K562 (cell line): ENCODE results near the gene P2RY11. TPM values are rescaled to one million over a fixed set of nuclear protein-coding genes. Genes with fewer than 3 reads are reported as not detected.
A peak's percentile ranks its signal among the peaks of the same experiment; 100 is the strongest.

Experiments
- CHD4 ChIP-seq: fragments of 200-600 bp; sonication (generic); IDR thresholded peaks from 3 replicates; pipeline ENCODE4 v1.6.1; 2012; ENCODE audit warnings: low read depth, mild to moderate bottlenecking, mixed read lengths, low read length, inconsistent platforms; ENCODE audit not compliant: insufficient read depth, insufficient replicate concordance, poor library complexity, severe bottlenecking
- FOXM1 ChIP-seq, 2 experiments: fragments of 450-650 bp in 1 of 2; sonication (generic) in 1 of 2; formaldehyde crosslinking in 1 of 2; IDR thresholded peaks; 2 replicates each; pipeline versions ENCODE4 v1.6.1 to v1.9.0; 2017 to 2022; ENCODE audit warnings: low read depth in 2 of 2, mild to moderate bottlenecking in 2 of 2, missing genetic modification reagents in 1 of 2, moderate library complexity in 1 of 2
- GTF2A2 ChIP-seq: IDR thresholded peaks from 2 replicates; pipeline ENCODE4 v1.6.1; 2016; ENCODE audit warnings: mild to moderate bottlenecking, missing genetic modification characterization, missing compliant biosample characterization
- HMG20B ChIP-seq: fragments of 250-450 bp; sonication (Bioruptor Pico); IDR thresholded peaks from 2 replicates; pipeline ENCODE4 v1.5.0; 2021; ENCODE audit warnings: mild to moderate bottlenecking
- HNRNPUL1 ChIP-seq: fragments of 200-400 bp; formaldehyde crosslinking; IDR thresholded peaks from 2 replicates; pipeline ENCODE4 v1.6.1; 2017; ENCODE audit warnings: low read length
- IFI16 ChIP-seq: fragments of 250-450 bp; sonication (Bioruptor Pico); IDR thresholded peaks from 2 replicates; pipeline ENCODE4 v2.1.2; 2022; ENCODE audit warnings: mild to moderate bottlenecking, inconsistent platforms
- L3MBTL2 ChIP-seq: fragments of 450-650 bp; IDR thresholded peaks from 2 replicates; pipeline ENCODE4 v1.6.1; 2016; ENCODE audit warnings: mild to moderate bottlenecking, moderate library complexity
- MCM5 ChIP-seq: fragments of 450-650 bp; IDR thresholded peaks from 2 replicates; pipeline ENCODE4 v1.6.1; 2016; ENCODE audit warnings: low read depth
- MEF2D ChIP-seq: conservative IDR thresholded peaks from 2 replicates; pipeline ENCODE4 v1.6.1; 2016; ENCODE audit warnings: low read depth, missing genetic modification characterization, missing compliant biosample characterization
- MTA2 ChIP-seq: fragments of 450-650 bp; IDR thresholded peaks from 2 replicates; pipeline ENCODE4 v1.6.1; 2016; ENCODE audit warnings: low read depth
- NCOR1 ChIP-seq: fragments of 450-650 bp; IDR thresholded peaks from 2 replicates; pipeline ENCODE4 v1.6.1; 2016; ENCODE audit warnings: mild to moderate bottlenecking, moderate library complexity
- RBM25 ChIP-seq: fragments of 200-400 bp; formaldehyde crosslinking; IDR thresholded peaks from 2 replicates; pipeline ENCODE4 v1.6.1; 2018; ENCODE audit warnings: low read length, low read depth, moderate library complexity; ENCODE audit not compliant: severe bottlenecking
- RNF2 ChIP-seq: sonication (generic); IDR thresholded peaks from 2 replicates; pipeline ENCODE4 v1.6.1; 2016
- RREB1 ChIP-seq: fragments of 250-450 bp; sonication (Bioruptor Pico); IDR thresholded peaks from 2 replicates; pipeline ENCODE4 v1.4.0; 2020
- SRSF1 ChIP-seq: fragments of 200-400 bp; formaldehyde crosslinking; IDR thresholded peaks from 2 replicates; pipeline ENCODE4 v1.6.1; 2017; ENCODE audit warnings: mild to moderate bottlenecking, low read depth, low read length, moderate library complexity
- SRSF7 ChIP-seq: fragments of 200-400 bp; formaldehyde crosslinking; optimal IDR thresholded peaks from 2 replicates; pipeline ENCODE3; 2017; ENCODE audit warnings: mild to moderate bottlenecking, low read depth, low read length
- ZNF121 ChIP-seq: sonication (generic); formaldehyde crosslinking; conservative IDR thresholded peaks from 2 replicates; pipeline ENCODE4 v1.8.0; 2022; ENCODE audit warnings: missing genetic modification reagents
- ZNF277 ChIP-seq: fragments of 250-450 bp; sonication (Bioruptor Pico); IDR thresholded peaks from 2 replicates; pipeline ENCODE4 v1.8.0; 2022; ENCODE audit warnings: inconsistent platforms, mild to moderate bottlenecking, moderate library complexity, borderline replicate concordance
- polyA plus RNA-seq, 8 experiments: library from polyadenylated mRNA; depleted of rRNA in 4 of 8; stranded (reverse) in 5 of 8; unstranded in 3 of 8; fragments of >200 nt; fragmentation: Nextera tagmentation in 2 of 8; fragmentation: Illumina TruSeq in 1 of 8; extraction: Ambion mirVana in 2 of 8; extraction: Trizol in 1 of 8; gene quantifications; 2 replicates each; pipeline versions ENCODE4 v1.2.1 to v1.2.3, GENCODE V29; 2011 to 2014; ENCODE audit warnings: inconsistent platforms in 1 of 8, missing spikeins in 1 of 8
- total RNA-seq, 7 experiments: library from RNA; depleted of rRNA in 6 of 7; stranded (reverse); fragments of >200 nt in 6 of 7; fragmentation: Illumina TruSeq in 2 of 7; extraction: Trizol in 2 of 7; gene quantifications; 2 replicates each; pipeline versions ENCODE4 v1.2.1 to v1.2.3, GENCODE V29; 2011 to 2021; ENCODE audit warnings: low replicate concordance in 1 of 7
- TF ChIP-seq, protein P1 (sequence below): fragments of 150-350 bp; IDR thresholded peaks from 2 replicates; pipeline ENCODE4 v1.6.1; 2014; ENCODE audit warnings: low read depth, mild to moderate bottlenecking, low read length, borderline replicate concordance

P2RY11 gene
- total and polyA plus RNA-seq, 9 of the 15 experiments (the other 6 are each of a cell fraction or from before 2014, with no cell fraction given) = 0.03 to 10.1 (median 1.5) TPM

DNA sequence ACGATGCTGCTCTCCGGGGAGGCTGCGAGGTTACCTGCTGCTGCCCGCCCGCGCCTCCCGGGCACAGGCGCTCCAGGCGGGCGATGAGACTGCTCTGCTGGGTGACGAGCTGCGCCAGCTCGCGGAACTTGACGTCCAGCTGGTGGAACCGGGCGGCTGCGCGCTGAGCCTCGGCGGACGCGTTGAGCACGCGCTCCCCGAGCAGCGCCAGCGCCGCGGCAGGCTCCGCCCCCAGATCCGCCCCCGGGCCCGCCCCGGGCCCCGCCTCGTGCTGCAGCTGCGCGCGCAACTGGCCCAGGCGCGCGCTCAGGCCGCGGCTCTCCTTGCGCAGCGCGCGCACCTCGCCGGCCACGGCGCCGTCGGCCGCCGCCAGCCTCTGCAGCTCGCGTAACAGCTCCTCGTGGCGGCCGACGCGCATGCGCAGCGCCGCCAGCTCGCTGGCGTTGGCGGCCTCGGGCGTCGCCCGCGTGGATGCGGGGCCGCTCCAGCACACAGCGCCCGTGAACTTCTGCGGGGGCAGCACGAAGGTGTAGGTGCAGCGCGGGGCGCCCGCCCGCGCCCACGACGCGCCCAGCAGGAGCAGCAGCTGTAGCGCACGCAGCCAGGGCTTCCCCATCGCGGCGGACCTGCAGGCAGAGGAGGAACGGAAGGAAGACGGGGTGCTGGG lies 15.4 kb upstream of the P2RY11 start (continued):
- TF ChIP-seq CHD4 (no peak), HNRNPUL1 (no peak), IFI16 (CRISPR knock-in tag) (no peak), NCOR1 (no peak), ZNF121 (CRISPR knock-in tag) (no peak), ZNF277 (CRISPR knock-in tag) (no peak), MTA2 (no peak), FOXM1 (IDR thresholded peaks at IDR 0.05; ENCODE audit: low read depth) (no peak), FOXM1 (CRISPR knock-in tag; IDR thresholded peaks at IDR 0.05; ENCODE audit: low read depth) (no peak), RBM25 (no peak), SRSF7 (no peak), RNF2 (peak; percentile 46), MCM5 (no peak), HMG20B (CRISPR knock-in tag) (no peak), GTF2A2 (no peak), SRSF1 (no peak), RREB1 (CRISPR knock-in tag) (no peak; the same call in 1 of the 2 replicates), L3MBTL2 (peak; percentile 100), MEF2D (tag) (no peak)
- TF ChIP-seq, protein P1, sequence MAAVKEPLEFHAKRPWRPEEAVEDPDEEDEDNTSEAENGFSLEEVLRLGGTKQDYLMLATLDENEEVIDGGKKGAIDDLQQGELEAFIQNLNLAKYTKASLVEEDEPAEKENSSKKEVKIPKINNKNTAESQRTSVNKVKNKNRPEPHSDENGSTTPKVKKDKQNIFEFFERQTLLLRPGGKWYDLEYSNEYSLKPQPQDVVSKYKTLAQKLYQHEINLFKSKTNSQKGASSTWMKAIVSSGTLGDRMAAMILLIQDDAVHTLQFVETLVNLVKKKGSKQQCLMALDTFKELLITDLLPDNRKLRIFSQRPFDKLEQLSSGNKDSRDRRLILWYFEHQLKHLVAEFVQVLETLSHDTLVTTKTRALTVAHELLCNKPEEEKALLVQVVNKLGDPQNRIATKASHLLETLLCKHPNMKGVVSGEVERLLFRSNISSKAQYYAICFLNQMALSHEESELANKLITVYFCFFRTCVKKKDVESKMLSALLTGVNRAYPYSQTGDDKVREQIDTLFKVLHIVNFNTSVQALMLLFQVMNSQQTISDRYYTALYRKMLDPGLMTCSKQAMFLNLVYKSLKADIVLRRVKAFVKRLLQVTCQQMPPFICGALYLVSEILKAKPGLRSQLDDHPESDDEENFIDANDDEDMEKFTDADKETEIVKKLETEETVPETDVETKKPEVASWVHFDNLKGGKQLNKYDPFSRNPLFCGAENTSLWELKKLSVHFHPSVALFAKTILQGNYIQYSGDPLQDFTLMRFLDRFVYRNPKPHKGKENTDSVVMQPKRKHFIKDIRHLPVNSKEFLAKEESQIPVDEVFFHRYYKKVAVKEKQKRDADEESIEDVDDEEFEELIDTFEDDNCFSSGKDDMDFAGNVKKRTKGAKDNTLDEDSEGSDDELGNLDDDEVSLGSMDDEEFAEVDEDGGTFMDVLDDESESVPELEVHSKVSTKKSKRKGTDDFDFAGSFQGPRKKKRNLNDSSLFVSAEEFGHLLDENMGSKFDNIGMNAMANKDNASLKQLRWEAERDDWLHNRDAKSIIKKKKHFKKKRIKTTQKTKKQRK = no peak
